DMS153 (cell line): Measurements from ENCODE around the gene ISLR.

ENCODE experiments used
- DNase-seq: peaks from one replicate; lab custom pipeline; 2025; lab: John Stamatoyannopoulos, UW

ISLR gene

GRCh38 chr15:74213858-74214284 is 40.4 kb downstream of the ISLR start:
- no peak for DNase-seq

GRCh38 chr15:74214324-74215021 is 41.0 kb downstream of the ISLR start:
- DNase-seq, result no peak

GRCh38 chr15:74215958-74216357 is 42.4 kb downstream of the ISLR start:
- DNase-seq, result no peak

DNA sequence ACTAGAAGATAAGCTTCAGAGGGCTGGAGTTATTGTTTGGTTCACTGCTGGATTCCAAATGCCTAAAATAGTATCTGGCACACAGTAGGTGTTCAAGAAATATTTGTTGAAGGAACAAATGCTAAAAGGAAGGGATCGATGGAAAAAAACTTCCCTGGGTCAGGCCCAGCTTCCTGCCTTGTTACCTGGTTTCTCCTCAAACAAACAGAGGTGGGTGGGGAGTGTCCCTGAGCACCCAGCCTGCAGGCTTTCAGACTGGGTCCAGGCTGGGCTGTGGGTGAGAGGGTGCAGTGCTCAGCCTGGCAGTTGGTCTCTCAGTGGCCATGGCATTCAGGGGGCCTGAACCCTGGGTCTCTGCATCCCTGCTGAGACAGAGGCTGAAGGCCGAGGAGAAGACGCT is 43.4 kb downstream of the ISLR start:
- no peak for DNase-seq

DNA sequence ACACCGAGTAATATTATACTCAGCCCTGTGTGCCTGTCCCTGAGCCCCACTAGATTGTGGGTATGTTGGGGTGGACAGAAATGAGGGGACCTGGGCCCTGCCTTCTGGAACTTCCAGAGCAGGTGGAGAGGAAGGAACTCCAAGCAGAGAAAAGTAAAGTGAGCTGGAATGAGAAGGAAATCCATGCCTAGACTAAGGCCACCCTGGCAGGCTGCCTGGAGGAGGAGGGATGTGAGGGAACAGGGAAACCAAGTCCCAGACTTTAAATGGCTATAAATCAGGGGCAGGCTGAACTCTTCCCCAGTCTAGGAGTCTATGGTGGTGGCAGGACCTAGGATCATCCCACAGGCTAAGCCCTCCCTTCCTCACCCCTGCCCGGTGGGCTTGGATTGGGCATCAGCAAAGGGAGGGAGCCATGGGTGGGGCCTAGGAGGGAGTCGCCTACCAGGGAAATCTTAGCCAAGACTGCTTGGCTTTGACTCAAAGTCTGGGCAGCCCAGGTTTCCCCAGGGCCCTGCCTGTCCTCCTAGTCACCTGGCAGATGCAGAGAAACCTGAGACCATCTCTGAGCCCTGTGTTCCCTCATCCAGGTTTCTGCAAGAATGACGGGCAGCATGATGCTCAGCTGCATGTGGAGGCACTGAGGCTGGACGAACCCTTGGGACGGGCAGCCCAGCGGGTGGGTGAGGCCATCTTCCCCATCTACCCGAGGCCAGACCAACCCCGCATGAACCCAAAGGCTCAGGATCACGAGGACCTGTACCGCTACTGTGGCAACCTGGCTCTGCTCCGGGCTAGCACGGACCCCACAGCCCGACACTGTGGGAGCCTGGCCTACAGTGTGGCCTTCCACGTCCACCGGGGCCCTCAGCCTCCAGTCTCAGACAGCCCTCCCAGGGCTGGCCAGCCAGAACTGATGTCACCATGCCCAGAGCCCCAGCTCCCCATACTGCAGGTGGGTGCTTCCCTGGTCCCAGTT is 44.7 kb downstream of the ISLR start:
- DNase-seq, result no peak

DNA sequence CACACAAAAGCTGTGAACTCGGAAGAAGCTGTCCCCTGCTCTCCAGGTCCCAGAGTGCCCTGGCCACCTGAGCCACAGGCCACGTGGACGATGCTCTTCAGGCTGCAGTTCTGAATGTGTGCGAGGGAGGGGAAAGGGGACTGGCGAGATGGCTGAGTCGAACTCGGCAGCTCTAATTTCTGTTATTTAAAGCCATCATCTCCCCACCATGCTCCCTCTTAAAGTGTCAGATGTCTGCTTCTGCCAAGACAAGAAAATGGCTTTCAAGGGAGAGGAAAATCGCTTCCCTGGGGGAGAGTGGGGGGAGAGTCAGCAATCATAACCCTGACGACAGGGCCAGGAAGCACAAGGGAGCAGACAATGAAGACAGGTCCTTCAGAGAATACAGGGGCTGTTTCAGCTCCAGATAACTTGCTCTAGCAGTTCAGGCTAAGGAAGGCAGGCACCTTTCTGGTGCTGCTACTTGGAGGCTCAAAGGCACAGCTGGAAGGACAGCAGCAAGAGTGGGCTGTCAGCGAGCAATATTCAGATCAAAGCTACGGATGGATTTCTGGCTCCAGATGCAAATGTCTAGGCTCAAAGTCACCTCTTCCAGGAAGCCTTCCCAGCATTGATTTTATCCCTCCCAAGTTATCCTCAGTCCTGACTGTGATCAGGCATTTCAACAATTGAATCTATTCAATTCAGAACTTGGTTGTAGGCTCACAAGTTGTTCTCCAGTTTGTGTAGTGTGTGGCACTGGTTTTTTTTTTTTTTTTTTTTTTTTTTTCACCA is 47.2 kb downstream of the ISLR start:
- DNase-seq, result no peak

- DNase-seq, result no peak
These were observed 48.1 kb downstream of the ISLR start for GRCh38 chr15:74221399-74222239.

DNA sequence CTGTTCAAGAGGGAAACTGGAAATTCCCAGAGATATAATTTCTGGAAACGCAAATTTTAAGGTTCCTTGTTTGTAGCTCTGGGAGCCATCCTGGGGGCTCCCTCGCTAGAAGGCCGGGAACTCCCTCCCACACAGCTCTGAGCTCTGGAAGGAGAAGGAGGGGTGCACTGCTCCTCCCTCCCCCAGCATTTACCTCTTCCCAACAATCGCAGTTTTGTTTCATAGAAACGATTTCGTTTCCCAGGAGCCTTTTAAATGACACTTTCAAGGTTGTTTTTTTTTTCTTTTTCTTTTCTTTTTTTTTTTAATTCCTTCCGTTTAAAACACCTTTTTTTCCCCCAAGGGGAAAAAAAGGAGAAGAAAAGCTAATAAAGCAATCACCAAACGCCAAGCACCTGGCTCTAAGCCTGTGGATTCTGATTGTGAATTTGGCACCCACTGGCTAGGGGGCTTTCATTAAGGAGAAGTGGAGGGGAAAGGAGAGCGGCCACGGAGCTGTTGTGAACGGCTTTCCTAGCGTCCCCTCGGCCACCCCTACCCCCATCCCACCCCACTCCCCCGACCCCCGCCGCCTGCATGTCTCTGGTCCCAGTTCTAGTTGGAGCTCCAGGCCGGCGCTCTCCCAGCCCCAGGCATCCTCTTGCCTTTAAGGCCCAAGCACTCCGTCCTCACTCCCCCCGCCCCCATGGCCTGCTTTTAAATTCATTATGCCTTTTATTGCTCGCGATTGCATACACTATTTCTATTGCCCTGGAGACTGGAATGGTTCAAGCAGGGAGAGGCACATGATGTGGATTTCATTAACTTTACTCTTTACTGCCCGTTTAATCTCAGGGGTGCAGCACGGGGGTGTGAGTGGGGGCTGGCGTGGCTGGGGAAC is 49.0 kb downstream of the ISLR start:
- DNase-seq, result no peak

DNA sequence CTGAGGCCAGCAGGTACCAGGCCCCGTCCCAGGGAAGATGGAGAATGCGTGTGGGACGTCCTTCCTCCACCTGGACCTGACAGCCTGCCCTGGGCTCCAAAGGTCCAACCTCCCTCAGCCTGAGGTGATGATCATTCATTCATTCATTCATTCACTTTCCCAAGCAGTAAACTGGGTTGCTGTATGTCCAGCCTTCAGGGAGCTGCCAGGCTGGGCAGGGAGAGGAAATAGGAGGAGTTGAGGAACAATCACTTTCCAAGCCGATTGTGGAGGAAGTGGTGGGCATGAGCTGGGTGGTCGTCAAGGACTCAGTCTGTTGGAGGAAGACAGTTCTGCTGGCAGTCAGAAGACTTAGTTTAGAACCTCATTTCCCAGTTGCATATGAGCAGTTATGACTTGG is 52.4 kb downstream of the ISLR start:
- DNase-seq, result no peak
